ENCODE data around the gene TPM1. TPM values are rescaled to one million over a fixed set of nuclear protein-coding genes. Genes with fewer than 3 reads are reported as not detected.

TPM1 gene
- total RNA-seq (2022; extraction: Qiagen RNA extraction), result 408 to 500 TPM (median 461 TPM) in 5 replicates

GRCh38 chr15:63041974-63042876 is at the start of gene TPM1:
Gene TPM1 (plus strand): TSS chr15:63042747. CDS start chr15:63042830, 83 bp downstream.

Other genes with a start within 250 kb of the TPM1 start
- gene LACTB, start 79.1 kb downstream of the TPM1 start, total RNA-seq (2022; extraction: Qiagen RNA extraction), result 25.5 to 32.4 TPM (median 28.5 TPM) in 5 replicates
- 367 to 449 TPM (median 397 TPM) in 5 replicates for gene RPS27L, start 114.7 kb downstream of the TPM1 start, total RNA-seq (2022; extraction: Qiagen RNA extraction)
- 8.8 to 15.3 TPM (median 12.7 TPM) in 5 replicates for gene RAB8B, start 146.9 kb downstream of the TPM1 start, total RNA-seq (2022; extraction: Qiagen RNA extraction)
- 17.2 to 26.9 TPM (median 21.5 TPM) in 5 replicates for gene APH1B, start 234.9 kb downstream of the TPM1 start, total RNA-seq (2022; extraction: Qiagen RNA extraction)